HepG2 (cell line): Measurements from ENCODE around the gene NPHP3. TPM values are rescaled to one million over a fixed set of nuclear protein-coding genes. Genes with fewer than 3 reads are reported as not detected.
A peak's percentile ranks its signal among the peaks of the same experiment; 100 is the strongest.

Experiments
- DR1 ChIP-seq: sonication (generic); formaldehyde crosslinking; IDR thresholded peaks from 2 replicates; pipeline ENCODE4 v1.8.0; 2021; ENCODE audit warnings: mild to moderate bottlenecking, missing genetic modification reagents, inconsistent platforms
- KAT8 ChIP-seq: IDR thresholded peaks from 2 replicates; pipeline ENCODE4 v1.6.1; 2016; ENCODE audit warnings: missing genetic modification reagents, missing compliant biosample characterization
- MIXL1 ChIP-seq: IDR thresholded peaks from 2 replicates; pipeline ENCODE4 v1.6.1; 2016
- MTA3 ChIP-seq: sonication (generic); formaldehyde crosslinking; IDR thresholded peaks from 2 replicates; pipeline ENCODE4 v1.4.0; 2020; ENCODE audit warnings: missing genetic modification reagents
- NFKBIZ ChIP-seq: IDR thresholded peaks from 2 replicates; pipeline ENCODE4 v1.6.1; 2018; ENCODE audit warnings: missing genetic modification reagents, missing compliant biosample characterization
- ONECUT2 ChIP-seq: sonication (generic); formaldehyde crosslinking; IDR thresholded peaks from 2 replicates; pipeline ENCODE4 v1.4.0; 2020; ENCODE audit warnings: missing genetic modification reagents
- POLR2AphosphoS5 ChIP-seq: IDR thresholded peaks from 2 replicates; pipeline ENCODE4 v1.6.1; 2012; ENCODE audit warnings: low read depth, low read length
- RBM39 ChIP-seq: fragments of 200-400 bp; formaldehyde crosslinking; IDR thresholded peaks from one replicate; pipeline ENCODE4 v1.6.1; 2018; ENCODE audit warnings: antibody characterized with exemption, mild to moderate bottlenecking, low read depth, low read length; ENCODE audit not compliant: poor library complexity, severe bottlenecking
- SP2 ChIP-seq: sonication (generic); formaldehyde crosslinking; IDR thresholded peaks from 2 replicates; pipeline ENCODE4 v1.5.1; 2020; ENCODE audit warnings: mild to moderate bottlenecking, missing genetic modification reagents
- SPEN ChIP-seq: sonication (generic); formaldehyde crosslinking; IDR thresholded peaks from 2 replicates; pipeline ENCODE4 v1.5.1; 2020; ENCODE audit warnings: low read depth, mild to moderate bottlenecking, missing genetic modification reagents
- TARDBP ChIP-seq: sonication (generic); formaldehyde crosslinking; IDR thresholded peaks from 2 replicates; pipeline ENCODE4 v1.8.0; 2022; ENCODE audit warnings: mild to moderate bottlenecking, missing genetic modification reagents
- TFDP1 ChIP-seq: IDR thresholded peaks from 2 replicates; pipeline ENCODE4 v1.6.1; 2016; ENCODE audit warnings: missing compliant biosample characterization, missing genetic modification reagents, borderline replicate concordance
- THAP11 ChIP-seq: IDR thresholded peaks from 2 replicates; pipeline ENCODE4 v1.6.1; 2016; ENCODE audit warnings: missing biosample characterization, missing genetic modification reagents
- ZFY ChIP-seq: sonication (generic); formaldehyde crosslinking; IDR thresholded peaks from 2 replicates; pipeline ENCODE4 v1.4.0; 2020; ENCODE audit warnings: missing genetic modification reagents
- ZNF121 ChIP-seq: sonication (generic); formaldehyde crosslinking; IDR thresholded peaks from 2 replicates; pipeline ENCODE4 v1.5.0; 2020; ENCODE audit warnings: mild to moderate bottlenecking, missing genetic modification reagents
- ZNF235 ChIP-seq: sonication (generic); formaldehyde crosslinking; IDR thresholded peaks from 2 replicates; pipeline ENCODE4 v1.8.1; 2023; ENCODE audit warnings: mild to moderate bottlenecking, missing genetic modification reagents, borderline replicate concordance
- ZNF331 ChIP-seq: sonication (generic); formaldehyde crosslinking; IDR thresholded peaks from 2 replicates; pipeline ENCODE4 v1.4.0; 2020; ENCODE audit warnings: missing genetic modification reagents
- ZNF572 ChIP-seq: sonication (generic); formaldehyde crosslinking; IDR thresholded peaks from 2 replicates; pipeline ENCODE4 v1.5.1; 2020; ENCODE audit warnings: mild to moderate bottlenecking, missing genetic modification reagents
- ZNF614 ChIP-seq: IDR thresholded peaks from 2 replicates; pipeline ENCODE4 v1.6.1; 2018; ENCODE audit warnings: missing biosample characterization, missing genetic modification reagents, inconsistent platforms, borderline replicate concordance
- ZNF792 ChIP-seq: IDR thresholded peaks from 2 replicates; pipeline ENCODE4 v1.6.1; 2016
- ZSCAN12 ChIP-seq: sonication (generic); formaldehyde crosslinking; IDR thresholded peaks from 2 replicates; pipeline ENCODE4 v1.9.0; 2021; ENCODE audit warnings: mild to moderate bottlenecking, missing genetic modification reagents
- polyA plus RNA-seq, 8 experiments: library from polyadenylated mRNA; depleted of rRNA in 3 of 8; stranded (reverse) in 7 of 8; unstranded in 1 of 8; fragments of >200 nt; fragmentation: Illumina TruSeq in 4 of 8; extraction: Trizol in 4 of 8; gene quantifications; 2 replicates each; pipeline versions ENCODE4 v1.2.1 to v1.2.3, GENCODE V29; 2011 to 2016; ENCODE audit warnings: low read depth in 4 of 8, missing spikeins in 1 of 8, mixed read lengths in 1 of 8; ENCODE audit not compliant: insufficient read depth in 1 of 8
- total RNA-seq, 5 experiments: library from RNA; depleted of rRNA; stranded (reverse); fragments of >200 nt; fragmentation: Illumina TruSeq; extraction: Trizol; gene quantifications; 2 replicates each; pipeline ENCODE4 v1.2.3, GENCODE V29; 2016; ENCODE audit warnings: low read depth in 1 of 5
- TF ChIP-seq, protein P1 (sequence below): sonication (generic); formaldehyde crosslinking; IDR thresholded peaks from 2 replicates; pipeline ENCODE4 v1.4.0; 2020; ENCODE audit warnings: missing genetic modification reagents
- TF ChIP-seq, protein P2 (sequence below): sonication (generic); formaldehyde crosslinking; IDR thresholded peaks from 2 replicates; pipeline ENCODE4 v1.5.0; 2020; ENCODE audit warnings: mild to moderate bottlenecking, missing genetic modification reagents
- TF ChIP-seq, protein P3 (sequence below): IDR thresholded peaks from 2 replicates; pipeline ENCODE4 v1.6.1; 2018; ENCODE audit warnings: missing genetic modification reagents, mild to moderate bottlenecking, missing compliant biosample characterization

Gene NPHP3
- total and polyA plus RNA-seq, 2 of the 13 experiments (the other 11 are each of a cell fraction or from before 2014, with no cell fraction given), result 11.0 to 20.2 TPM

GRCh38 chr3:132660052-132660810 lies 62.0 kb downstream of the NPHP3 start, which contains the start of gene UBA5 (continued):
- TF ChIP-seq NFKBIZ (0 out of 2 replicates have a peak, but pooled peaks have one; percentile 19), MTA3 (CRISPR knock-in tag) (peak; percentile 18; the same call in 1 of the 2 replicates), ZNF331 (CRISPR knock-in tag) (peak; percentile 24; the same call in 1 of the 2 replicates), TFDP1 (peak; percentile 6; the same call in 1 of the 2 replicates), ZNF121 (CRISPR knock-in tag) (0 out of 2 replicates have a peak, but pooled peaks have one; percentile 5), ZNF235 (CRISPR knock-in tag) (peak; percentile 52; the same call in 1 of the 2 replicates), ZNF614 (CRISPR knock-in tag) (0 out of 2 replicates have a peak, but pooled peaks have one; percentile 27), RBM39 (peak; percentile 24), MIXL1 (CRISPR knock-in tag) (no peak), ONECUT2 (CRISPR knock-in tag) (no peak), TARDBP (CRISPR knock-in tag) (peak; percentile 65), POLR2AphosphoS5 (peak; percentile 64), SP2 (CRISPR knock-in tag) (peak; percentile 34; the same call in 1 of the 2 replicates), ZSCAN12 (CRISPR knock-in tag) (no peak), ZFY (CRISPR knock-in tag) (peak; percentile 97), DR1 (CRISPR knock-in tag) (0 out of 2 replicates have a peak, but pooled peaks have one; percentile 42), ZNF572 (CRISPR knock-in tag) (0 out of 2 replicates have a peak, but pooled peaks have one; percentile 42), ZNF792 (CRISPR knock-in tag) (0 out of 2 replicates have a peak, but pooled peaks have one; percentile 11), THAP11 (peak; percentile 78), KAT8 (peak; percentile 84), SPEN (CRISPR knock-in tag) (peak; percentile 61)
- TF ChIP-seq, protein P1, sequence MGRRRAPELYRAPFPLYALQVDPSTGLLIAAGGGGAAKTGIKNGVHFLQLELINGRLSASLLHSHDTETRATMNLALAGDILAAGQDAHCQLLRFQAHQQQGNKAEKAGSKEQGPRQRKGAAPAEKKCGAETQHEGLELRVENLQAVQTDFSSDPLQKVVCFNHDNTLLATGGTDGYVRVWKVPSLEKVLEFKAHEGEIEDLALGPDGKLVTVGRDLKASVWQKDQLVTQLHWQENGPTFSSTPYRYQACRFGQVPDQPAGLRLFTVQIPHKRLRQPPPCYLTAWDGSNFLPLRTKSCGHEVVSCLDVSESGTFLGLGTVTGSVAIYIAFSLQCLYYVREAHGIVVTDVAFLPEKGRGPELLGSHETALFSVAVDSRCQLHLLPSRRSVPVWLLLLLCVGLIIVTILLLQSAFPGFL, result 0 out of 2 replicates have a peak, but pooled peaks have one; percentile 79
- TF ChIP-seq, protein P2, sequence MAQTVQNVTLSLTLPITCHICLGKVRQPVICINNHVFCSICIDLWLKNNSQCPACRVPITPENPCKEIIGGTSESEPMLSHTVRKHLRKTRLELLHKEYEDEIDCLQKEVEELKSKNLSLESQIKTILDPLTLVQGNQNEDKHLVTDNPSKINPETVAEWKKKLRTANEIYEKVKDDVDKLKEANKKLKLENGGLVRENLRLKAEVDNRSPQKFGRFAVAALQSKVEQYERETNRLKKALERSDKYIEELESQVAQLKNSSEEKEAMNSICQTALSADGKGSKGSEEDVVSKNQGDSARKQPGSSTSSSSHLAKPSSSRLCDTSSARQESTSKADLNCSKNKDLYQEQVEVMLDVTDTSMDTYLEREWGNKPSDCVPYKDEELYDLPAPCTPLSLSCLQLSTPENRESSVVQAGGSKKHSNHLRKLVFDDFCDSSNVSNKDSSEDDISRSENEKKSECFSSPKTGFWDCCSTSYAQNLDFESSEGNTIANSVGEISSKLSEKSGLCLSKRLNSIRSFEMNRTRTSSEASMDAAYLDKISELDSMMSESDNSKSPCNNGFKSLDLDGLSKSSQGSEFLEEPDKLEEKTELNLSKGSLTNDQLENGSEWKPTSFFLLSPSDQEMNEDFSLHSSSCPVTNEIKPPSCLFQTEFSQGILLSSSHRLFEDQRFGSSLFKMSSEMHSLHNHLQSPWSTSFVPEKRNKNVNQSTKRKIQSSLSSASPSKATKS (CRISPR knock-in tag), result no peak
- TF ChIP-seq, protein P3, sequence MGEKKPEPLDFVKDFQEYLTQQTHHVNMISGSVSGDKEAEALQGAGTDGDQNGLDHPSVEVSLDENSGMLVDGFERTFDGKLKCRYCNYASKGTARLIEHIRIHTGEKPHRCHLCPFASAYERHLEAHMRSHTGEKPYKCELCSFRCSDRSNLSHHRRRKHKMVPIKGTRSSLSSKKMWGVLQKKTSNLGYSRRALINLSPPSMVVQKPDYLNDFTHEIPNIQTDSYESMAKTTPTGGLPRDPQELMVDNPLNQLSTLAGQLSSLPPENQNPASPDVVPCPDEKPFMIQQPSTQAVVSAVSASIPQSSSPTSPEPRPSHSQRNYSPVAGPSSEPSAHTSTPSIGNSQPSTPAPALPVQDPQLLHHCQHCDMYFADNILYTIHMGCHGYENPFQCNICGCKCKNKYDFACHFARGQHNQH (CRISPR knock-in tag), result peak; percentile 61; the same call in 1 of the 2 replicates
